Measurements from ENCODE around the gene BACE1-AS.

The BACE1-AS gene

GRCh38 chr11:117284053-117284452 lies 7.1 kb upstream of the BACE1-AS start:
- TF ChIP-seq FOXP2 (optimal IDR thresholded peaks at IDR 0.05; ENCODE audit: borderline replicate concordance, extremely low read depth, extremely low read length, insufficient read depth) = no peak
- TF ChIP-seq TAF1 (IDR thresholded peaks at IDR 0.05; ENCODE audit: borderline replicate concordance, insufficient read depth, low read length) = no peak
- no peak for TF ChIP-seq SIN3A (IDR thresholded peaks at IDR 0.05; ENCODE audit: borderline replicate concordance, insufficient read depth, low read length)
- no peak for TF ChIP-seq REST (IDR thresholded peaks at IDR 0.05; ENCODE audit: insufficient read depth in 1 of 2, low read depth in 2 of 2, low read length in 2 of 2)
- no peak for TF ChIP-seq POLR2AphosphoS5 (IDR thresholded peaks at IDR 0.05; ENCODE audit: low read depth, low read length)

- TF ChIP-seq TAF1 (IDR thresholded peaks at IDR 0.05; ENCODE audit: borderline replicate concordance, insufficient read depth, low read length) = no peak
These were observed 4.6 kb upstream of the BACE1-AS start for GRCh38 chr11:117286588-117286987.

GRCh38 chr11:117287668-117288067 lies 3.5 kb upstream of the BACE1-AS start:
- TF ChIP-seq SIN3A (IDR thresholded peaks at IDR 0.05; ENCODE audit: borderline replicate concordance, insufficient read depth, low read length) (no peak), POLR2AphosphoS5 (IDR thresholded peaks at IDR 0.05; ENCODE audit: low read depth, low read length) (no peak), REST (IDR thresholded peaks at IDR 0.05; ENCODE audit: insufficient read depth in 1 of 2, low read depth in 2 of 2, low read length in 2 of 2) (no peak), FOXP2 (optimal IDR thresholded peaks at IDR 0.05; ENCODE audit: borderline replicate concordance, extremely low read depth, extremely low read length, insufficient read depth) (no peak), TAF1 (IDR thresholded peaks at IDR 0.05; ENCODE audit: borderline replicate concordance, insufficient read depth, low read length) (no peak)

GRCh38 chr11:117289795-117290194 lies 1.4 kb upstream of the BACE1-AS start:
- no peak for TF ChIP-seq POLR2AphosphoS5 (IDR thresholded peaks at IDR 0.05; ENCODE audit: low read depth, low read length)
- TF ChIP-seq TAF1 (IDR thresholded peaks at IDR 0.05; ENCODE audit: borderline replicate concordance, insufficient read depth, low read length) = no peak
- TF ChIP-seq SIN3A (IDR thresholded peaks at IDR 0.05; ENCODE audit: borderline replicate concordance, insufficient read depth, low read length) = no peak

GRCh38 chr11:117292616-117293015 lies 1.5 kb downstream of the BACE1-AS start:
- TF ChIP-seq FOXP2 (optimal IDR thresholded peaks at IDR 0.05; ENCODE audit: borderline replicate concordance, extremely low read depth, extremely low read length, insufficient read depth) = no peak
- no peak for TF ChIP-seq SIN3A (IDR thresholded peaks at IDR 0.05; ENCODE audit: borderline replicate concordance, insufficient read depth, low read length)
- TF ChIP-seq REST (IDR thresholded peaks at IDR 0.05; ENCODE audit: insufficient read depth in 1 of 2, low read depth in 2 of 2, low read length in 2 of 2) = no peak

- TF ChIP-seq REST (IDR thresholded peaks at IDR 0.05; ENCODE audit: insufficient read depth in 1 of 2, low read depth in 2 of 2, low read length in 2 of 2) (no peak), FOXP2 (optimal IDR thresholded peaks at IDR 0.05; ENCODE audit: borderline replicate concordance, extremely low read depth, extremely low read length, insufficient read depth) (no peak), SIN3A (IDR thresholded peaks at IDR 0.05; ENCODE audit: borderline replicate concordance, insufficient read depth, low read length) (no peak), POLR2AphosphoS5 (IDR thresholded peaks at IDR 0.05; ENCODE audit: low read depth, low read length) (no peak), TAF1 (IDR thresholded peaks at IDR 0.05; ENCODE audit: borderline replicate concordance, insufficient read depth, low read length) (no peak)
These were observed 4.4 kb downstream of the BACE1-AS start for GRCh38 chr11:117295438-117296137.

Measured in PFSK-1 (cell line).